A549 (cell line): ENCODE data around the gene RPLP2. TPM values are rescaled to one million over a fixed set of nuclear protein-coding genes. Genes with fewer than 3 reads are reported as not detected.

ENCODE experiments used
- ATAC-seq, 2 experiments: fragments of 200-7000 bp in 1 of 2; fragments of >200 bp in 1 of 2; cut with Nextera tagmentation in 1 of 2; cut with Tn5 transposase in 1 of 2; 3 replicates each; pipeline versions ENCODE4 v1.8.0 to v1.9.1; 2018 to 2020; ENCODE audit warnings: mild to moderate bottlenecking in 1 of 2, moderate library complexity in 1 of 2
- CTCF ChIA-PET: fragments of 300-600 bp; sonication (Branson Sonifier 250); formaldehyde crosslinking; extraction: SDS; loops from one replicate; lab custom pipeline; 2021; ENCODE audit warnings: antibody characterized with exemption, inconsistent platforms; lab: Yijun Ruan, JAX
- POLR2A ChIA-PET: fragments of 350-600 bp; formaldehyde crosslinking; extraction: SDS; loops from one replicate; lab custom pipeline; 2021; ENCODE audit warnings: antibody characterized with exemption, inconsistent platforms; lab: Yijun Ruan, JAX
- DNase-seq, 2 experiments: peaks; one replicate each; pipeline versions ENCODE4 v3.0.0 to v3.0.0-alpha.2; 2011 to 2016; ENCODE audit warnings: low read depth in 1 of 2, low spot score in 1 of 2
- FAIRE-seq: peaks from 2 replicates; lab custom pipeline; 2011; peaks lifted over from hg19 to GRCh38; lab: Jason Lieb, UNC
- H3K27ac ChIP-seq, 2 experiments: fragments of >200 bp; sonication (Bioruptor Twin); formaldehyde crosslinking; 3 replicates each; pipeline ENCODE4 v1.5.1; 2016 to 2017
- H3K4me1 ChIP-seq: fragments of >200 bp; sonication (Bioruptor Twin); formaldehyde crosslinking; 3 replicates; pipeline ENCODE4 v1.6.1; 2016
- H3K4me2 ChIP-seq: fragments of >200 bp; sonication (Bioruptor Twin); formaldehyde crosslinking; 3 replicates; pipeline ENCODE4 v1.6.1; 2016
- H3K4me3 ChIP-seq: fragments of >200 bp; sonication (Bioruptor Twin); formaldehyde crosslinking; 3 replicates; pipeline ENCODE4 v1.5.1; 2016
- H3K9me3 ChIP-seq: fragments of >200 bp; sonication (Bioruptor Twin); formaldehyde crosslinking; 3 replicates; pipeline ENCODE4 v1.6.1; 2016
- BHLHE40 ChIP-seq: IDR thresholded peaks from 2 replicates; pipeline ENCODE4 v1.6.1; 2012; ENCODE audit warnings: low read depth, low read length, inconsistent platforms
- EP300 ChIP-seq, 2 experiments: fragments of >200 bp; sonication (Bioruptor Twin); formaldehyde crosslinking; IDR thresholded peaks; 2 replicates in 1 of 2; 3 replicates in 1 of 2; pipeline ENCODE4 v1.6.1; 2016 to 2017
- ESRRA ChIP-seq: fragments of 150-350 bp; IDR thresholded peaks from 2 replicates; pipeline ENCODE4 v1.6.1; 2014; ENCODE audit warnings: mild to moderate bottlenecking, low read length, borderline replicate concordance
- FOSB ChIP-seq: fragments of 250-450 bp; sonication (Bioruptor Pico); IDR thresholded peaks from 2 replicates; pipeline ENCODE4 v1.5.0; 2020; ENCODE audit warnings: mild to moderate bottlenecking, moderate library complexity
- GATA3 ChIP-seq: IDR thresholded peaks from 2 replicates; pipeline ENCODE4 v1.6.1; 2012; ENCODE audit warnings: borderline replicate concordance
- HDAC2 ChIP-seq: fragments of 200-600 bp; sonication (generic); IDR thresholded peaks from 2 replicates; pipeline ENCODE4 v1.6.1; 2016
- HOXB5 ChIP-seq: fragments of 250-450 bp; sonication (Bioruptor Pico); IDR thresholded peaks from 2 replicates; pipeline ENCODE4 v1.5.0; 2020; ENCODE audit warnings: mild to moderate bottlenecking, moderate library complexity
- JUN ChIP-seq, 2 experiments: fragments of >200 bp; sonication (Bioruptor Twin); formaldehyde crosslinking; IDR thresholded peaks; 2 replicates in 1 of 2; 3 replicates in 1 of 2; pipeline ENCODE4 v1.6.1; 2016 to 2017
- JUNB ChIP-seq: fragments of >200 bp; sonication (Bioruptor Twin); formaldehyde crosslinking; IDR thresholded peaks from 2 replicates; pipeline ENCODE4 v1.6.1; 2016
- KDM1A ChIP-seq: fragments of 200-600 bp; sonication (generic); IDR thresholded peaks from 2 replicates; pipeline ENCODE4 v1.6.1; 2016; ENCODE audit warnings: low read depth, mild to moderate bottlenecking
- MAFK ChIP-seq: fragments of 450-650 bp; IDR thresholded peaks from 2 replicates; pipeline ENCODE4 v1.6.1; 2014; ENCODE audit not compliant: partially characterized antibody
- MAZ ChIP-seq: fragments of 150-350 bp; IDR thresholded peaks from 2 replicates; pipeline ENCODE4 v1.6.1; 2014; ENCODE audit warnings: antibody characterized with exemption, low read depth, low read length, borderline replicate concordance
- MYC ChIP-seq: IDR thresholded peaks from 2 replicates; pipeline ENCODE4 v1.6.1; 2012; ENCODE audit warnings: mild to moderate bottlenecking, inconsistent platforms, low read length, improper control_type of control experiment, borderline replicate concordance
- PBX3 ChIP-seq: IDR thresholded peaks from 2 replicates; pipeline ENCODE4 v1.6.1; 2012
- PHF8 ChIP-seq: fragments of 200-600 bp; sonication (generic); IDR thresholded peaks from 2 replicates; pipeline ENCODE4 v1.6.1; 2016; ENCODE audit warnings: low read depth, mild to moderate bottlenecking, antibody characterized with exemption, moderate library complexity, borderline replicate concordance
- POLR2AphosphoS2 ChIP-seq: conservative IDR thresholded peaks from 2 replicates; pipeline ENCODE4 v1.6.1; 2012; ENCODE audit warnings: low read length, improper control_type of control experiment, inconsistent platforms
- REST ChIP-seq: fragments of 200-600 bp; sonication (generic); IDR thresholded peaks from 2 replicates; pipeline ENCODE4 v1.6.1; 2016; ENCODE audit warnings: antibody characterized with exemption, mild to moderate bottlenecking, moderate library complexity
- RFX5 ChIP-seq: fragments of 450-650 bp; IDR thresholded peaks from 2 replicates; pipeline ENCODE4 v1.7.1; 2014; ENCODE audit warnings: antibody characterized with exemption, mild to moderate bottlenecking, moderate library complexity
- SMC3 ChIP-seq: fragments of >200 bp; sonication (Bioruptor Twin); formaldehyde crosslinking; IDR thresholded peaks from 3 replicates; pipeline ENCODE4 v1.6.1; 2018; ENCODE audit warnings: inconsistent platforms
- WGBS: methylation state at CpG from one replicate; pipeline ENCODE4 v1.1.6; 2017; ENCODE audit errors: missing lambda C conversion rate; 5-methylcytosine and 5-hydroxymethylcytosine counted together
- polyA plus RNA-seq, 4 experiments: library from polyadenylated mRNA; depleted of rRNA in 3 of 4; stranded (reverse); fragments of >200 nt; fragmentation: RNase III in 1 of 4; extraction: RNeasy Plus Mini Kit Qiagen cat#74134 plus additional on column Dnase treatment in 1 of 4; gene quantifications; 2 replicates in 3 of 4; 3 replicates in 1 of 4; pipeline ENCODE4 v1.2.3, GENCODE V29; 2011 to 2017
- TF ChIP-seq, protein P1 (sequence below): fragments of 250-450 bp; sonication (Bioruptor Pico); IDR thresholded peaks from 2 replicates; pipeline ENCODE4 v1.5.0; 2021; ENCODE audit warnings: mild to moderate bottlenecking, moderate library complexity, borderline replicate concordance
- TF ChIP-seq, protein P2 (sequence below): fragments of 150-350 bp; IDR thresholded peaks from 2 replicates; pipeline ENCODE4 v1.6.1; 2014; ENCODE audit warnings: low read depth, mild to moderate bottlenecking, low read length

RPLP2 gene
- polyA plus RNA-seq, 2 of the 4 experiments (the other 2 are of a cell fraction) = 1,493 to 2,508 TPM

DNA sequence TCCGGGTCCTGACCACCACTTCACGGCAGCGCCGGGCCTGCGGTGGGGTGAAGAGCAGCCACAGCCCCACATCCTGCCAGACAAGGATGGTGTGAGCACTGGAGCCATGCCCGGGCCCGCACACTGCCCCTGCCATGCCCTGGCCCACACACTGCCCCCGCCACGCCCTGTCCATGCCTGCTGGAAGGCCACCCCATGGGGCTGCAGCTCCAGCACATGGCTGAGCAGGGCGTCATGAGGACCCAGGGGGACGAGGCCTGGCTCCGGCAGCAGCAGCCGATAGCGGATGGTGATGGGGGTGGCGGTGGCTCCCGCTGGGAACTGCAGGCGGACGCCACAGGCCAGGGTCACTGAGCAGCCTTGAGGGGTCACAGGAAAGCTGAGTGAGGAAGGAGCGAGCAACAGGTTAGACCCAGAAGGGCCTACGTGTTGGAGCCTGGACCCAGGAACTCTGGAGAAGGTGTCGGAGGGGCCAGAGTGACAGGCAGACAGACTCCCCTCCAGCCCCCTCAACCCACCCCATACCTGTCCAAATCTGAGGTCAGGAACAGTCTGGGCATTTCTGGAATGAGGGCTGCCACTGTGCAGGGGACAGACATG, 7.6 kb upstream of the RPLP2 start:
- 97% methylated on average over 19 of the region's 21 CpGs for WGBS
- CTCF ChIA-PET = interaction anchor here (0.6 to 1.1 kb wide), 4 partner anchors 9 to 248 kb away, joined by 3 to 4 read pairs (median 3); no protein-coding TSS in a partner anchor
- TF ChIP-seq RFX5 (no peak), REST (no peak), FOSB (no peak), PHF8 (no peak), JUNB (no peak), EP300 (IDR thresholded peaks at IDR 0.05) (no peak), JUN (IDR thresholded peaks at IDR 0.05) (no peak), HDAC2 (no peak), SMC3 (no peak), KDM1A (no peak), GATA3 (no peak)

GRCh38 chr11:802693-803466, 6.9 kb upstream of the RPLP2 start:
- WGBS = 82% methylated on average over 23 of the region's 28 CpGs
- H3K4me2 ChIP-seq = no peak overlapping the region
- no peaks in the 10 kb centered on the region for H3K9me3 ChIP-seq
- TF ChIP-seq MAZ = no peak
- no peak for TF ChIP-seq KDM1A
- TF ChIP-seq, protein P1, sequence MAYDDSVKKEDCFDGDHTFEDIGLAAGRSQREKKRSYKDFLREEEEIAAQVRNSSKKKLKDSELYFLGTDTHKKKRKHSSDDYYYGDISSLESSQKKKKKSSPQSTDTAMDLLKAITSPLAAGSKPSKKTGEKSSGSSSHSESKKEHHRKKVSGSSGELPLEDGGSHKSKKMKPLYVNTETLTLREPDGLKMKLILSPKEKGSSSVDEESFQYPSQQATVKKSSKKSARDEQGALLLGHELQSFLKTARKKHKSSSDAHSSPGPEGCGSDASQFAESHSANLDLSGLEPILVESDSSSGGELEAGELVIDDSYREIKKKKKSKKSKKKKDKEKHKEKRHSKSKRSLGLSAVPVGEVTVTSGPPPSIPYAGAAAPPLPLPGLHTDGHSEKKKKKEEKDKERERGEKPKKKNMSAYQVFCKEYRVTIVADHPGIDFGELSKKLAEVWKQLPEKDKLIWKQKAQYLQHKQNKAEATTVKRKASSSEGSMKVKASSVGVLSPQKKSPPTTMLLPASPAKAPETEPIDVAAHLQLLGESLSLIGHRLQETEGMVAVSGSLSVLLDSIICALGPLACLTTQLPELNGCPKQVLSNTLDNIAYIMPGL (CRISPR knock-in tag) = no peak
- TF ChIP-seq PBX3 = no peak
- no peak for TF ChIP-seq JUNB
- TF ChIP-seq MYC = no peak
- TF ChIP-seq MAFK = no peak
- TF ChIP-seq HOXB5 = no peak
- TF ChIP-seq POLR2AphosphoS2 = no peak
- TF ChIP-seq, protein P2, sequence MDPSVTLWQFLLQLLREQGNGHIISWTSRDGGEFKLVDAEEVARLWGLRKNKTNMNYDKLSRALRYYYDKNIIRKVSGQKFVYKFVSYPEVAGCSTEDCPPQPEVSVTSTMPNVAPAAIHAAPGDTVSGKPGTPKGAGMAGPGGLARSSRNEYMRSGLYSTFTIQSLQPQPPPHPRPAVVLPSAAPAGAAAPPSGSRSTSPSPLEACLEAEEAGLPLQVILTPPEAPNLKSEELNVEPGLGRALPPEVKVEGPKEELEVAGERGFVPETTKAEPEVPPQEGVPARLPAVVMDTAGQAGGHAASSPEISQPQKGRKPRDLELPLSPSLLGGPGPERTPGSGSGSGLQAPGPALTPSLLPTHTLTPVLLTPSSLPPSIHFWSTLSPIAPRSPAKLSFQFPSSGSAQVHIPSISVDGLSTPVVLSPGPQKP = no peak
- no peak for TF ChIP-seq BHLHE40
- TF ChIP-seq ESRRA = no peak
- no peak for FAIRE-seq
- ChIA-PET CTCF (interaction anchor here (0.6 to 1.4 kb wide), 5 partner anchors 10 to 248 kb away, joined by 3 to 4 read pairs (median 3); no protein-coding TSS in a partner anchor), POLR2A (interaction anchor here (2.0 kb wide), 1 partner anchor 17 kb away, joined by 9 read pairs; no protein-coding TSS in a partner anchor)
- H3K4me3 ChIP-seq = no peak overlapping the region
- DNase-seq = no peak
- no peak for ATAC-seq
- H3K27ac ChIP-seq = no peak overlapping the region
- peaks cover 15% of the 10 kb centered on the region; the same call in 2 of the 3 replicates for H3K4me1 ChIP-seq

More for the DNA sequence above, 7.6 kb upstream of the RPLP2 start:
- no peak overlapping the region for H3K27ac ChIP-seq
- DNase-seq = no peak
- no peak for FAIRE-seq
- no peak overlapping the region for H3K4me3 ChIP-seq
- no peak for ATAC-seq
- H3K9me3 ChIP-seq = no peaks in the 10 kb centered on the region
- POLR2A ChIA-PET = no interaction called here
- H3K4me2 ChIP-seq = no peak overlapping the region
- H3K4me1 ChIP-seq = peaks cover 14% of the 10 kb centered on the region
